ENCODE data around the gene CACHD1. TPM values are rescaled to one million over a fixed set of nuclear protein-coding genes. Genes with fewer than 3 reads are reported as not detected.

CACHD1 gene
- total RNA-seq, 1 experiment from 2014 or later: 29.9 TPM

GRCh38 chr1:64488862-64489261 lies 18.9 kb downstream of the CACHD1 start:
- CTCF ChIA-PET: no interaction called here
- peaks cover 33% of the 10 kb centered on the region; the same call in 1 of the 2 replicates for H3K4me1 ChIP-seq (ENCODE audit: control insufficient read depth, insufficient read depth, low read length)

GRCh38 chr1:64489707-64490106 lies 19.8 kb downstream of the CACHD1 start:
- Histone ChIP-seq H3K4me1 (ENCODE audit: control insufficient read depth, insufficient read depth, low read length) (peaks cover 32% of the 10 kb centered on the region; the same call in 1 of the 2 replicates), H3K9me3 (ENCODE audit: control insufficient read depth, insufficient read depth, low read depth, low read length) (no peaks in the 10 kb centered on the region), H3K4me3 (ENCODE audit: low read depth in 2 of 2, low read length in 2 of 2) (no peak overlapping the region), H3K27me3 (ENCODE audit: control insufficient read depth, insufficient read depth, low read length) (no peaks in the 10 kb centered on the region), H3K27ac (ENCODE audit: low read length) (no peak overlapping the region), H3K36me3 (ENCODE audit: control insufficient read depth, insufficient read depth, low read length) (no peaks in the 10 kb centered on the region)
- POLR2A ChIA-PET: interaction anchor here (0.6 kb wide), 1 partner anchor 280 kb away, joined by 3 read pairs; no protein-coding TSS in a partner anchor
- CTCF ChIA-PET: no interaction called here
- in situ Hi-C loops (cut with HindIII; ENCODE audit: low pct_unique_long_range_greater_than_20kb, low sequenced_read_pairs): no loop called here
- TF ChIP-seq SIN3A (IDR thresholded peaks at IDR 0.05; ENCODE audit: borderline replicate concordance, insufficient read depth, low read depth, low read length) (no peak), POLR2AphosphoS5 (IDR thresholded peaks at IDR 0.05; ENCODE audit: low read depth, low read length) (no peak), REST (IDR thresholded peaks at IDR 0.05; ENCODE audit: insufficient read depth in 1 of 2, low read depth in 2 of 2, low read length in 1 of 2) (no peak), TCF7L2 (IDR thresholded peaks at IDR 0.05; ENCODE audit: low read depth, low read length) (no peak), CTCF (IDR thresholded peaks at IDR 0.05) (no peak)
- BruUV-seq (replicated peaks): no TSS peak
- intact Hi-C loops (cut with micrococcal nuclease; ENCODE audit: unreplicated experiment): no loop called here
- ATAC-seq (no peak), DNase-seq (ENCODE audit: low read depth, low spot score) (no peak)

More at GRCh38 chr1:64488862-64489261, 18.9 kb downstream of the CACHD1 start:
- Histone ChIP-seq H3K27me3 (ENCODE audit: control insufficient read depth, insufficient read depth, low read length) (no peaks in the 10 kb centered on the region), H3K4me3 (ENCODE audit: low read depth in 2 of 2, low read length in 2 of 2) (no peak overlapping the region), H3K36me3 (ENCODE audit: control insufficient read depth, insufficient read depth, low read length) (no peaks in the 10 kb centered on the region), H3K9me3 (ENCODE audit: control insufficient read depth, insufficient read depth, low read depth, low read length) (no peaks in the 10 kb centered on the region), H3K27ac (ENCODE audit: low read length) (no peak overlapping the region)
- no TSS peak for BruUV-seq (replicated peaks)
- in situ Hi-C loops (cut with HindIII; ENCODE audit: low pct_unique_long_range_greater_than_20kb, low sequenced_read_pairs) (no loop called here), intact Hi-C loops (cut with micrococcal nuclease; ENCODE audit: unreplicated experiment) (no loop called here)
- POLR2A ChIA-PET: interaction anchor here (0.6 kb wide), 1 partner anchor 281 kb away, joined by 3 read pairs; no protein-coding TSS in a partner anchor
- DNase-seq (ENCODE audit: low read depth, low spot score) (no peak), ATAC-seq (no peak)
- TF ChIP-seq TCF7L2 (IDR thresholded peaks at IDR 0.05; ENCODE audit: low read depth, low read length) (no peak), CTCF (IDR thresholded peaks at IDR 0.05) (no peak), REST (IDR thresholded peaks at IDR 0.05; ENCODE audit: insufficient read depth in 1 of 2, low read depth in 2 of 2, low read length in 1 of 2) (no peak), POLR2AphosphoS5 (IDR thresholded peaks at IDR 0.05; ENCODE audit: low read depth, low read length) (no peak), SIN3A (IDR thresholded peaks at IDR 0.05; ENCODE audit: borderline replicate concordance, insufficient read depth, low read depth, low read length) (no peak)
